ENCODE data around the gene OXGR1. TPM values are rescaled to one million over a fixed set of nuclear protein-coding genes. Genes with fewer than 3 reads are reported as not detected.

The OXGR1 gene
- total and polyA plus RNA-seq, 2 of the 8 experiments (the other 6 are each of a cell fraction or from before 2014, with no cell fraction given), result 0.34 to 1.8 TPM

GRCh38 chr13:97027162-97027554 is 32.9 kb upstream of the OXGR1 start:
- Histone ChIP-seq H4K8ac (ENCODE audit: extremely low read depth, insufficient read depth, low read length) (no peak overlapping the region), H3K56ac (replicated peaks; ENCODE audit: insufficient read length, low read depth, low read length) (no peak overlapping the region), H4K20me1 (replicated peaks in 1 of 2; ENCODE audit: control insufficient read depth in 1 of 2, insufficient read depth in 2 of 2, low read length in 2 of 2) (no peaks in the 10 kb centered on the region), H3K36me3 (ENCODE audit: control insufficient read depth in 2 of 4, insufficient read depth in 4 of 4, low read length in 3 of 4) (no peaks in the 10 kb centered on the region), H3K23me2 (ENCODE audit: low read depth, low read length) (no peaks in the 10 kb centered on the region), H3K4me3 (ENCODE audit: extremely low read depth in 1 of 4, insufficient read depth in 2 of 4, low read depth in 3 of 4, low read length in 4 of 4) (no peak overlapping the region), H3K27ac (ENCODE audit: low read depth, low read length) (no peak overlapping the region), H3K9me3 (ENCODE audit: insufficient read depth in 2 of 2, low read depth in 1 of 2, low read length in 1 of 2) (no peaks in the 10 kb centered on the region), H3K9ac (replicated peaks in 1 of 4; ENCODE audit: extremely low read depth in 1 of 4, low read depth in 3 of 4, low read length in 3 of 4) (no peak overlapping the region), H4K5ac (ENCODE audit: insufficient read length, low read depth, low read length) (no peak overlapping the region), H3K4ac (replicated peaks; ENCODE audit: insufficient read length, low read depth, low read length) (no peak overlapping the region), H2BK15ac (ENCODE audit: low read length) (no peak overlapping the region), H2BK12ac (ENCODE audit: low read depth, low read length) (no peak overlapping the region), H2AK5ac (ENCODE audit: low read depth, low read length) (no peak overlapping the region), H2AFZ (ENCODE audit: low read length) (no peak overlapping the region), H2BK20ac (ENCODE audit: low read length) (no peak overlapping the region), H3K23ac (ENCODE audit: insufficient read length) (no peak overlapping the region), H2BK120ac (replicated peaks; ENCODE audit: low read depth, low read length) (no peak overlapping the region), H2BK5ac (ENCODE audit: low read depth, low read length) (no peak overlapping the region), H3K4me1 (replicated peaks in 1 of 4; ENCODE audit: control insufficient read depth in 3 of 4, insufficient read depth in 4 of 4, low read length in 3 of 4) (no peaks in the 10 kb centered on the region), H3K14ac (ENCODE audit: insufficient read length) (no peak overlapping the region), H3K18ac (ENCODE audit: extremely low read depth, low read length) (no peak overlapping the region), H3K79me2 (ENCODE audit: control insufficient read depth in 1 of 2, insufficient read depth in 2 of 2, low read length in 2 of 2) (no peaks in the 10 kb centered on the region), H3K27me3 (replicated peaks in 1 of 4; ENCODE audit: control insufficient read depth in 3 of 4, extremely low read depth in 1 of 4, insufficient read depth in 3 of 4, low read length in 3 of 4) (no peaks in the 10 kb centered on the region), H4K91ac (replicated peaks; ENCODE audit: insufficient read length, low read length) (no peak overlapping the region), H3K4me2 (ENCODE audit: insufficient read depth in 1 of 2, low read depth in 2 of 2, low read length in 2 of 2) (no peak overlapping the region), H3K79me1 (ENCODE audit: low read depth, low read length) (no peaks in the 10 kb centered on the region)
- ChIA-PET CTCF (ENCODE audit: partially characterized antibody) (interaction anchor here (0.7 kb wide), 1 partner anchor 8 kb away, joined by 3 read pairs; no protein-coding TSS in a partner anchor), POLR2A (ENCODE audit: partially characterized antibody) (no interaction called here)
- no peak for DNase-seq (ENCODE audit: low read depth in 1 of 2, low spot score in 2 of 2)
- no peak for FAIRE-seq
- TF ChIP-seq SP4 (IDR thresholded peaks at IDR 0.05; ENCODE audit: low read length) (no peak), SIX5 (IDR thresholded peaks at IDR 0.05; ENCODE audit: low read depth, low read length) (no peak), POLR2AphosphoS5 (IDR thresholded peaks at IDR 0.05; ENCODE audit: low read depth, low read length) (no peak), KDM1A (IDR thresholded peaks at IDR 0.05; ENCODE audit: borderline replicate concordance, low read length) (no peak), RXRA (IDR thresholded peaks at IDR 0.05; ENCODE audit: insufficient read depth, low read depth, low read length) (no peak), CBX5 (IDR thresholded peaks at IDR 0.05; ENCODE audit: low read depth, low read length) (no peak)
- TF ChIP-seq, protein P1, sequence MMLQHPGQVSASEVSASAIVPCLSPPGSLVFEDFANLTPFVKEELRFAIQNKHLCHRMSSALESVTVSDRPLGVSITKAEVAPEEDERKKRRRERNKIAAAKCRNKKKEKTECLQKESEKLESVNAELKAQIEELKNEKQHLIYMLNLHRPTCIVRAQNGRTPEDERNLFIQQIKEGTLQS (IDR thresholded peaks at IDR 0.05; ENCODE audit: insufficient read depth, low read depth, low read length), result no peak
